Endothelial cell of umbilical vein (primary cell): ENCODE data around the gene DAP. TPM values are rescaled to one million over a fixed set of nuclear protein-coding genes. Genes with fewer than 3 reads are reported as not detected.

Experiments used
- BruUV-seq: library from RNA; stranded (reverse); fragments of 400-500 nt; replicated peaks from 2 replicates; lab custom pipeline; 2021; lab: Mats Ljungman, UMichigan
- CTCF ChIA-PET: fragments of 300-600, 350-600 bp; sonication (Branson Sonifier 250); formaldehyde crosslinking; loops from one replicate; lab custom pipeline; 2021; ENCODE audit warnings: antibody characterized with exemption, inconsistent platforms; lab: Charles Lee
- POLR2A ChIA-PET: fragments of 300-600, 350-600 bp; sonication (Branson Sonifier 250); formaldehyde crosslinking; loops from one replicate; lab custom pipeline; 2021; ENCODE audit warnings: antibody characterized with exemption, inconsistent platforms; lab: Charles Lee
- DNase-seq: peaks from one replicate; pipeline ENCODE4 v3.0.0-alpha.2; 2011; ENCODE audit warnings: low read depth, low spot score
- FAIRE-seq: peaks from 2 replicates; lab custom pipeline; 2011; peaks lifted over from hg19 to GRCh38; lab: Jason Lieb, UNC
- H2AFZ ChIP-seq: 2 replicates; pipeline ENCODE4 v1.6.0; 2012; ENCODE audit warnings: low read depth, low read length, control low read depth, inconsistent platforms
- H3K27ac ChIP-seq: 2 replicates; pipeline ENCODE4 v1.5.1; 2011; ENCODE audit warnings: low read depth, mild to moderate bottlenecking, control low read depth, low read length, moderate library complexity; ENCODE audit not compliant: insufficient read depth
- H3K27me3 ChIP-seq, 2 experiments: 2 replicates each; pipeline versions ENCODE4 v1.6.0 to v1.6.1; 2011; ENCODE audit warnings: low read length in 2 of 2, mixed read lengths in 1 of 2; ENCODE audit not compliant: control insufficient read depth in 2 of 2, insufficient read depth in 2 of 2
- H3K36me3 ChIP-seq, 2 experiments: 2 replicates in 1 of 2; 3 replicates in 1 of 2; pipeline ENCODE4 v1.5.1; 2011; ENCODE audit warnings: low read length in 2 of 2, mild to moderate bottlenecking in 1 of 2, moderate library complexity in 1 of 2; ENCODE audit not compliant: control insufficient read depth in 2 of 2, insufficient read depth in 2 of 2; ENCODE audit errors: extremely low read depth in 1 of 2
- H3K4me1 ChIP-seq: 3 replicates; pipeline ENCODE4 v1.5.1; 2011; ENCODE audit warnings: mild to moderate bottlenecking, low read length; ENCODE audit not compliant: control insufficient read depth, insufficient read depth; ENCODE audit errors: extremely low read depth
- H3K4me2 ChIP-seq: 2 replicates; pipeline ENCODE4 v1.6.1; 2011; ENCODE audit warnings: low read length, control low read depth, mixed read lengths; ENCODE audit not compliant: insufficient read depth
- H3K4me3 ChIP-seq, 3 experiments: fragments of 200-600 bp in 1 of 3; sonication (generic), shearing (Covaris generic) in 1 of 3; replicated peaks in 1 of 3; 2 replicates each; pipeline ENCODE4 v1.5.1; 2011 to 2016; ENCODE audit warnings: control low read depth in 3 of 3, low read length in 3 of 3, mild to moderate bottlenecking in 2 of 3, inconsistent platforms in 1 of 3, low read depth in 1 of 3, moderate library complexity in 1 of 3; ENCODE audit not compliant: insufficient read depth in 1 of 3
- H3K79me2 ChIP-seq: 2 replicates; pipeline ENCODE4 v1.6.0; 2012; ENCODE audit warnings: low read length, inconsistent platforms; ENCODE audit not compliant: control insufficient read depth, insufficient read depth
- H3K9ac ChIP-seq: replicated peaks from 2 replicates; pipeline ENCODE3; 2011; ENCODE audit warnings: low read length, control low read depth; ENCODE audit not compliant: insufficient read depth; ENCODE audit errors: extremely low read depth
- H3K9me1 ChIP-seq: replicated peaks from 3 replicates; pipeline ENCODE4 v1.6.0; 2011; ENCODE audit warnings: mild to moderate bottlenecking, low read length; ENCODE audit not compliant: control insufficient read depth, insufficient read depth; ENCODE audit errors: extremely low read depth
- H3K9me3 ChIP-seq: replicated peaks from 2 replicates; pipeline ENCODE4 v1.5.1; 2012; ENCODE audit warnings: low read length, inconsistent platforms; ENCODE audit not compliant: control insufficient read depth, insufficient read depth
- H4K20me1 ChIP-seq: replicated peaks from 2 replicates; pipeline ENCODE3; 2011; ENCODE audit warnings: mild to moderate bottlenecking, low read length; ENCODE audit not compliant: control insufficient read depth, insufficient read depth; ENCODE audit errors: extremely low read depth
- EZH2 ChIP-seq: IDR thresholded peaks from 2 replicates; pipeline ENCODE4 v1.6.1; 2012; ENCODE audit warnings: borderline replicate concordance, low read depth, mild to moderate bottlenecking, moderate library complexity, low read length, inconsistent platforms; ENCODE audit not compliant: severe bottlenecking
- FOS ChIP-seq: IDR thresholded peaks from 2 replicates; pipeline ENCODE4 v1.6.1; 2011; ENCODE audit warnings: mild to moderate bottlenecking, low read length, moderate library complexity, borderline replicate concordance; ENCODE audit not compliant: insufficient read depth
- GATA2 ChIP-seq: IDR thresholded peaks from 2 replicates; pipeline ENCODE4 v1.7.0; 2011; ENCODE audit warnings: low read depth, mild to moderate bottlenecking, moderate library complexity, mixed read lengths, low read length; ENCODE audit not compliant: insufficient read length, insufficient read depth
- JUN ChIP-seq: IDR thresholded peaks from 2 replicates; pipeline ENCODE4 v1.6.1; 2011; ENCODE audit warnings: borderline replicate concordance, low read depth; ENCODE audit not compliant: insufficient read length, insufficient read depth
- MYC ChIP-seq: IDR thresholded peaks from one replicate; pipeline ENCODE4 v1.6.1; 2011; ENCODE audit warnings: mild to moderate bottlenecking, low read depth, low read length
- POLR2A ChIP-seq: IDR thresholded peaks from 2 replicates; pipeline ENCODE4 v1.6.1; 2012; ENCODE audit warnings: low read depth, mild to moderate bottlenecking, control low read depth, low read length
- POLR2AphosphoS5 ChIP-seq: IDR thresholded peaks from 2 replicates; pipeline ENCODE4 v1.6.1; 2012; ENCODE audit warnings: low read depth, mild to moderate bottlenecking, control low read depth, low read length, moderate library complexity; ENCODE audit not compliant: insufficient read depth
- dilution Hi-C: fragments of 300-500 bp; cut with MboI; formaldehyde crosslinking; loops from one replicate; pipeline ENCODE4 v1.15.0; 2019; ENCODE audit warnings: low sequenced_read_pairs; ENCODE audit not compliant: extremely low pct_ligation_motif_present
- intact Hi-C: fragments of 100-400 bp; cut with micrococcal nuclease; formaldehyde crosslinking; loops from one replicate; pipeline ENCODE4 v1.10.0; 2022
- polyA plus RNA-seq, 4 experiments: library from polyadenylated mRNA; depleted of rRNA in 3 of 4; stranded (reverse) in 3 of 4; unstranded in 1 of 4; fragments of >200 nt; gene quantifications; 2 replicates each; pipeline versions ENCODE4 v1.2.1 to v1.2.3, GENCODE V29; 2011 to 2012; ENCODE audit warnings: missing spikeins in 1 of 4
- total RNA-seq: library from RNA; stranded (reverse); gene quantifications from 2 replicates; pipeline ENCODE4 v1.2.3, GENCODE V29; 2021
- TF ChIP-seq, protein P1 (sequence below), 2 donors: IDR thresholded peaks; 1 replicate in 1 of 2; 2 replicates in 1 of 2; pipeline ENCODE4 v1.5.1; 2011; ENCODE audit warnings: low read length in 2 of 2, mild to moderate bottlenecking in 2 of 2, moderate library complexity in 2 of 2, control low read depth in 1 of 2, inconsistent platforms in 1 of 2, low read depth in 1 of 2; ENCODE audit not compliant: insufficient read depth in 1 of 2; ENCODE audit errors: extremely low read depth in 1 of 2
- TF ChIP-seq, protein P2 (sequence below): IDR thresholded peaks from 2 replicates; pipeline ENCODE4 v1.6.1; 2011; ENCODE audit not compliant: insufficient read depth, insufficient read length

Gene DAP
- total and polyA plus RNA-seq, 2 donors (not counting 3 experiments of a cell fraction or from before 2014, with no cell fraction given), result 79.8 to 188 TPM

DNA sequence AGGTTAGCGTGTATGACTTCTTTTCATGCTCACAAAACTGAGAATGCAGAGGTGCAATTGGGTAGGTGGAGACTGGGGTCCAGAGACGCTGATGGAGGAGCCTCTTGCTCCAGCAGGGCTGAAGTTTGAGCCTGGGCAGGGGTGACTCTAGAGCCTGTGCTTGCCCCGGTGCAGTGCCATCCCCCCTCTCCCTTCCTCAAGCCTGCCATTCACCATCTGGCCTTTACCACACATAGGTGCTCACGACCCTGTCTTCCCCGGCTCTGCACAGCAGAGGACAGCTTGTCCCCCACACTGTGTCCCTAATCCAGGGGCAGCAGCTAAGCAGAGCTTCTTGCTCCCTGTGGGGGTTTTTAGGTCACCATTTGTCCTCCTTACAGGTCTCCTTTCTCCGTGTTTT, 86.5 kb downstream of the DAP start:
- Histone ChIP-seq H3K4me2 (no peak overlapping the region), H3K79me2 (no peaks in the 10 kb centered on the region), H3K9me3 (no peaks in the 10 kb centered on the region), H3K27ac (no peak overlapping the region), H3K4me3 (no peak overlapping the region), H3K9ac (no peak overlapping the region), H3K4me1 (no peaks in the 10 kb centered on the region), H3K9me1 (no peaks in the 10 kb centered on the region), H3K27me3 (peaks cover 4 to 5% of the 10 kb centered on the region in 2 experiments), H4K20me1 (no peaks in the 10 kb centered on the region), H2AFZ (no peak overlapping the region), H3K36me3 (peaks cover 0 to 14% of the 10 kb centered on the region in 2 experiments)
- TF ChIP-seq POLR2AphosphoS5 (no peak), POLR2A (no peak), JUN (no peak), MYC (no peak), EZH2 (no peak), GATA2 (no peak), FOS (no peak)
- TF ChIP-seq, protein P1, sequence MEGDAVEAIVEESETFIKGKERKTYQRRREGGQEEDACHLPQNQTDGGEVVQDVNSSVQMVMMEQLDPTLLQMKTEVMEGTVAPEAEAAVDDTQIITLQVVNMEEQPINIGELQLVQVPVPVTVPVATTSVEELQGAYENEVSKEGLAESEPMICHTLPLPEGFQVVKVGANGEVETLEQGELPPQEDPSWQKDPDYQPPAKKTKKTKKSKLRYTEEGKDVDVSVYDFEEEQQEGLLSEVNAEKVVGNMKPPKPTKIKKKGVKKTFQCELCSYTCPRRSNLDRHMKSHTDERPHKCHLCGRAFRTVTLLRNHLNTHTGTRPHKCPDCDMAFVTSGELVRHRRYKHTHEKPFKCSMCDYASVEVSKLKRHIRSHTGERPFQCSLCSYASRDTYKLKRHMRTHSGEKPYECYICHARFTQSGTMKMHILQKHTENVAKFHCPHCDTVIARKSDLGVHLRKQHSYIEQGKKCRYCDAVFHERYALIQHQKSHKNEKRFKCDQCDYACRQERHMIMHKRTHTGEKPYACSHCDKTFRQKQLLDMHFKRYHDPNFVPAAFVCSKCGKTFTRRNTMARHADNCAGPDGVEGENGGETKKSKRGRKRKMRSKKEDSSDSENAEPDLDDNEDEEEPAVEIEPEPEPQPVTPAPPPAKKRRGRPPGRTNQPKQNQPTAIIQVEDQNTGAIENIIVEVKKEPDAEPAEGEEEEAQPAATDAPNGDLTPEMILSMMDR (IDR thresholded peaks at IDR 0.05; ENCODE audit: extremely low read depth in 1 of 2, insufficient read depth in 1 of 2, low read depth in 1 of 2, low read length in 2 of 2), result no peak
- TF ChIP-seq, protein P2, sequence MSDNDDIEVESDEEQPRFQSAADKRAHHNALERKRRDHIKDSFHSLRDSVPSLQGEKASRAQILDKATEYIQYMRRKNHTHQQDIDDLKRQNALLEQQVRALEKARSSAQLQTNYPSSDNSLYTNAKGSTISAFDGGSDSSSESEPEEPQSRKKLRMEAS, result no peak
- no peak for DNase-seq
- BruUV-seq, result no TSS peak
- FAIRE-seq, result no peak
- POLR2A ChIA-PET, result no interaction called here
- intact Hi-C loops (no loop called here), dilution Hi-C loops (no loop called here)
- CTCF ChIA-PET, result interaction anchor here (0.9 to 2.2 kb wide), 3 partner anchors 17 to 222 kb away, joined by 3 to 12 read pairs (median 4); no protein-coding TSS in a partner anchor
